Cardiac muscle cell (in vitro differentiated cells and primary cell): ENCODE data around the gene MACO1. TPM values are rescaled to one million over a fixed set of nuclear protein-coding genes. Genes with fewer than 3 reads are reported as not detected.
"Not testable (repeated sequence)": the region's sequence is repeated elsewhere in the genome, so short reads cannot be mapped to it uniquely, and the experiment has no call there.

Source experiments
- DNase-seq, 2 donors: peaks; one replicate each; pipeline versions ENCODE4 v3.0.0 to v3.0.0-alpha.2; 2010 to 2017; ENCODE audit warnings: low read depth in 1 of 2, low spot score in 1 of 2
- H3K27ac ChIP-seq: fragments of 200-600 bp; sonication (generic); 2 replicates; pipeline ENCODE4 v1.5.1; 2016
- H3K27me3 ChIP-seq: fragments of 200-600 bp; sonication (generic); 2 replicates; pipeline ENCODE4 v1.6.0; 2016; ENCODE audit warnings: control low read depth
- H3K36me3 ChIP-seq: fragments of 200-600 bp; sonication (generic); 2 replicates; pipeline ENCODE4 v1.5.1; 2016; ENCODE audit warnings: control low read depth
- H3K4me1 ChIP-seq: fragments of 200-600 bp; sonication (generic); 2 replicates; pipeline ENCODE4 v1.8.1; 2017; ENCODE audit warnings: low read depth, mild to moderate bottlenecking, mixed run types
- H3K4me3 ChIP-seq: fragments of 200-600 bp; sonication (generic); 2 replicates; pipeline ENCODE4 v1.5.1; 2016; ENCODE audit warnings: mild to moderate bottlenecking
- H3K9me3 ChIP-seq: fragments of 200-600 bp; sonication (generic); 2 replicates; pipeline ENCODE4 v1.5.1; 2017; ENCODE audit warnings: low read depth, mild to moderate bottlenecking, control low read depth
- CTCF ChIP-seq: IDR thresholded peaks from 2 replicates; pipeline ENCODE4 v1.5.1; 2012; ENCODE audit warnings: low read depth, mild to moderate bottlenecking, low read length
- polyA plus RNA-seq: library from polyadenylated mRNA; unstranded; fragments of >200 nt; fragmentation: Nextera tagmentation; extraction: Ambion mirVana; gene quantifications from 2 replicates; pipeline ENCODE4 v1.2.1, GENCODE V29; 2016
- total RNA-seq: library from RNA; depleted of rRNA; stranded (reverse); fragments of >200 nt; gene quantifications from 2 replicates; pipeline ENCODE4 v1.2.3, GENCODE V29; 2016

MACO1 gene
- total and polyA plus RNA-seq, 2 experiments from 2014 or later = 10.6 to 13.8 TPM

GRCh38 chr1:25439287-25439686 is 8.6 kb downstream of the MACO1 start:
- H3K9me3 ChIP-seq = no peaks in the 10 kb centered on the region
- no peak overlapping the region for H3K4me3 ChIP-seq
- no peaks in the 10 kb centered on the region for H3K36me3 ChIP-seq
- H3K27ac ChIP-seq = no peak overlapping the region
- H3K4me1 ChIP-seq = no peaks in the 10 kb centered on the region
- no peaks in the 10 kb centered on the region for H3K27me3 ChIP-seq
- DNase-seq = no peak
- no peak for TF ChIP-seq CTCF

GRCh38 chr1:25442178-25442577 is 11.5 kb downstream of the MACO1 start:
- no peak for DNase-seq
- Histone ChIP-seq H3K4me3 (no peak overlapping the region), H3K9me3 (no peaks in the 10 kb centered on the region), H3K27me3 (no peaks in the 10 kb centered on the region), H3K4me1 (peaks cover 7% of the 10 kb centered on the region), H3K36me3 (peaks cover 3% of the 10 kb centered on the region), H3K27ac (no peak overlapping the region)
- no peak for TF ChIP-seq CTCF

GRCh38 chr1:25443030-25443699 is 12.5 kb downstream of the MACO1 start:
- Histone ChIP-seq H3K4me3 (no peak overlapping the region), H3K27ac (peak overlapping the region; percentile 5), H3K9me3 (no peaks in the 10 kb centered on the region), H3K36me3 (peaks cover 8% of the 10 kb centered on the region), H3K27me3 (no peaks in the 10 kb centered on the region), H3K4me1 (peaks cover 7% of the 10 kb centered on the region)
- DNase-seq = no peak
- TF ChIP-seq CTCF = no peak

- not testable (repeated sequence) for H3K27me3 ChIP-seq, H3K4me3 ChIP-seq, H3K9me3 ChIP-seq, H3K4me1 ChIP-seq, DNase-seq, H3K27ac ChIP-seq
- H3K36me3 ChIP-seq = peaks cover 11% of the 10 kb centered on the region
These were observed 13.9 kb downstream of the MACO1 start for GRCh38 chr1:25444604-25445003.

- no peak overlapping the region for H3K4me3 ChIP-seq
- no peak for DNase-seq
- no peaks in the 10 kb centered on the region for H3K27me3 ChIP-seq
- no peak overlapping the region for H3K27ac ChIP-seq
- TF ChIP-seq CTCF = no peak
- H3K4me1 ChIP-seq = peaks cover 7% of the 10 kb centered on the region
- peaks cover 11% of the 10 kb centered on the region for H3K36me3 ChIP-seq
- H3K9me3 ChIP-seq = no peaks in the 10 kb centered on the region
These were observed 15.4 kb downstream of the MACO1 start for GRCh38 chr1:25445993-25446538.

- Histone ChIP-seq H3K4me1 (peaks cover 7% of the 10 kb centered on the region), H3K36me3 (peaks cover 11% of the 10 kb centered on the region), H3K9me3 (no peaks in the 10 kb centered on the region), H3K27me3 (no peaks in the 10 kb centered on the region), H3K27ac (no peak overlapping the region), H3K4me3 (no peak overlapping the region)
- DNase-seq = no peak
- TF ChIP-seq CTCF = no peak
These were observed 16.9 kb downstream of the MACO1 start for GRCh38 chr1:25447547-25447946.
